ENCODE data around the gene CAMTA1. TPM values are rescaled to one million over a fixed set of nuclear protein-coding genes. Genes with fewer than 3 reads are reported as not detected.
"Not testable (repeated sequence)": the region's sequence is repeated elsewhere in the genome, so short reads cannot be mapped to it uniquely, and the experiment has no call there.

Gene CAMTA1
- total RNA-seq, 3 donors from 2014 or later = 73.4 to 114 (median 82.6) TPM

GRCh38 chr1:6831366-6831765 is 46.1 kb downstream of the CAMTA1 start:
- intact Hi-C loops (cut with DNase I, micrococcal nuclease) = no loop called here
- ATAC-seq = no peak
- DNase-seq = no peak
- Histone ChIP-seq H3K4me3 (no peak overlapping the region), H3K9me3 (no peaks in the 10 kb centered on the region), H3K4me1 (ENCODE audit: low read depth) (peaks cover 16% of the 10 kb centered on the region), H3K36me3 (ENCODE audit: low read depth) (no peaks in the 10 kb centered on the region)
- TF ChIP-seq, protein P1, sequence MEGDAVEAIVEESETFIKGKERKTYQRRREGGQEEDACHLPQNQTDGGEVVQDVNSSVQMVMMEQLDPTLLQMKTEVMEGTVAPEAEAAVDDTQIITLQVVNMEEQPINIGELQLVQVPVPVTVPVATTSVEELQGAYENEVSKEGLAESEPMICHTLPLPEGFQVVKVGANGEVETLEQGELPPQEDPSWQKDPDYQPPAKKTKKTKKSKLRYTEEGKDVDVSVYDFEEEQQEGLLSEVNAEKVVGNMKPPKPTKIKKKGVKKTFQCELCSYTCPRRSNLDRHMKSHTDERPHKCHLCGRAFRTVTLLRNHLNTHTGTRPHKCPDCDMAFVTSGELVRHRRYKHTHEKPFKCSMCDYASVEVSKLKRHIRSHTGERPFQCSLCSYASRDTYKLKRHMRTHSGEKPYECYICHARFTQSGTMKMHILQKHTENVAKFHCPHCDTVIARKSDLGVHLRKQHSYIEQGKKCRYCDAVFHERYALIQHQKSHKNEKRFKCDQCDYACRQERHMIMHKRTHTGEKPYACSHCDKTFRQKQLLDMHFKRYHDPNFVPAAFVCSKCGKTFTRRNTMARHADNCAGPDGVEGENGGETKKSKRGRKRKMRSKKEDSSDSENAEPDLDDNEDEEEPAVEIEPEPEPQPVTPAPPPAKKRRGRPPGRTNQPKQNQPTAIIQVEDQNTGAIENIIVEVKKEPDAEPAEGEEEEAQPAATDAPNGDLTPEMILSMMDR (IDR thresholded peaks at IDR 0.05) = no peak

GRCh38 chr1:6832006-6832405 is 46.8 kb downstream of the CAMTA1 start:
- peaks cover 12% of the 10 kb centered on the region for H3K4me1 ChIP-seq (ENCODE audit: low read depth)
- H3K4me3 ChIP-seq; DNase-seq; H3K36me3 ChIP-seq (ENCODE audit: low read depth); H3K9me3 ChIP-seq; ATAC-seq; intact Hi-C loops (cut with DNase I, micrococcal nuclease): not testable (repeated sequence)

GRCh38 chr1:6832531-6833188 is 47.4 kb downstream of the CAMTA1 start:
- intact Hi-C loops (cut with DNase I, micrococcal nuclease) = no loop called here
- Histone ChIP-seq H3K9me3 (no peaks in the 10 kb centered on the region), H3K4me1 (ENCODE audit: low read depth) (peaks cover 8% of the 10 kb centered on the region), H3K36me3 (ENCODE audit: low read depth) (no peaks in the 10 kb centered on the region), H3K4me3 (no peak overlapping the region)
- TF ChIP-seq, protein P1 (IDR thresholded peaks at IDR 0.05) = no peak
- no peak for DNase-seq
- peak; percentile 62 for ATAC-seq

DNA sequence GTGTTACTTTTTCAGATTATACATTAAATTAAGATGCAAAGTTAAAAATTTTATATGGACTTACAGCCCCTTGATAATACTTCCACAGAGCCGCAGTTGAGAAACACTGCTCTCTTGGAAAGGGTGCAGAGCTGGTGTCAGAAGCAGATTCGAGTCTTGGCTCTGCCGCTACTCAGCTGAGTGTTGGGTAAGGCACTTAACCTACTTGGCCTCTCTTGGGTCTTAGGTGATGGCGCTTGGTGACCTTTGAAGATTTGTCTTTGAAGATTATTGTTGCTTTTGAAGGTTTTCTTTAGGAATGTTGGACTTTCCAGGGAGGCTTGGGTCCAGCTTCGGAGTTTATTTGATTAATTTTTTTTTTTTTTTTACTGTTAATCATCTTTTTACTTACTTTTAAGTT is 48.5 kb downstream of the CAMTA1 start:
- ATAC-seq = no peak

GRCh38 chr1:6834366-6834765 is 49.1 kb downstream of the CAMTA1 start:
- TF ChIP-seq, protein P1 (IDR thresholded peaks at IDR 0.05) = no peak
- DNase-seq = no peak
- Histone ChIP-seq H3K36me3 (ENCODE audit: low read depth) (no peaks in the 10 kb centered on the region), H3K9me3 (no peaks in the 10 kb centered on the region), H3K4me1 (ENCODE audit: low read depth) (peaks cover 8% of the 10 kb centered on the region), H3K4me3 (no peak overlapping the region)
- no peak for ATAC-seq
- intact Hi-C loops (cut with DNase I, micrococcal nuclease) = no loop called here

More for the DNA sequence above, 48.5 kb downstream of the CAMTA1 start:
- intact Hi-C loops (cut with DNase I, micrococcal nuclease) = no loop called here
- TF ChIP-seq, protein P1 (IDR thresholded peaks at IDR 0.05) = no peak
- Histone ChIP-seq H3K4me1 (ENCODE audit: low read depth) (peaks cover 8% of the 10 kb centered on the region), H3K4me3 (no peak overlapping the region), H3K9me3 (no peaks in the 10 kb centered on the region), H3K36me3 (ENCODE audit: low read depth) (no peaks in the 10 kb centered on the region)
- no peak for DNase-seq

DNA sequence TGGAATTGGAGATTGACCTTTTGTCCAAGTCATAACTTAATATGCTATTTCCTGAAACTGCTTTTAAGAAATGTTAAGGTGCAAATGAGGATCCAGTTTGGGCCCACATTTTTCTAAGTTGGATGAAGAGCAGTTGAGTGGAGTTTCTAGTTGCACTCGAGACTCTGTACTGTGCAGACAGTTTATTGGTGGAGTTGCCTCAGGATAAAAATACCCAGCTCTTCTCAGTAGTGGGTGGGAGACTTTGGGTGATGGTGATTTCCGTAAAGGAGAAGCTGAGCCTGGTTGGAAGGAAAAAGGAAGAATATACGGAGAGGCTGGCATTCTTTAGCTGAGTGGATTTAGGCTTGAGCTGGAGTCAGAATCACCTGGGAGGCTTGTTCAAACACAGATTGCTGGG is 49.9 kb downstream of the CAMTA1 start:
- Histone ChIP-seq H3K9me3 (no peaks in the 10 kb centered on the region), H3K4me1 (ENCODE audit: low read depth) (peaks cover 8% of the 10 kb centered on the region), H3K4me3 (no peak overlapping the region), H3K36me3 (ENCODE audit: low read depth) (no peaks in the 10 kb centered on the region)
- intact Hi-C loops (cut with DNase I, micrococcal nuclease) = no loop called here
- no peak for ATAC-seq
- TF ChIP-seq, protein P1 (IDR thresholded peaks at IDR 0.05) = no peak
- no peak for DNase-seq

All from mucosa of descending colon (tissue), 3 donors.